ENCODE data around the gene CLDND2.

- TF ChIP-seq CTCF (IDR thresholded peaks at IDR 0.05) (no peak), TAF1 (IDR thresholded peaks at IDR 0.05; ENCODE audit: borderline replicate concordance, low read depth, low read length) (no peak)
Observed at GRCh38 chr19:51365211-51365964, 3.4 kb downstream of the CLDND2 start.
